ENCODE data around the gene PRICKLE1. TPM values are rescaled to one million over a fixed set of nuclear protein-coding genes. Genes with fewer than 3 reads are reported as not detected.

Gene PRICKLE1
- total and polyA plus RNA-seq, 2 experiments from 2014 or later: 7.7 to 51.7 TPM

DNA sequence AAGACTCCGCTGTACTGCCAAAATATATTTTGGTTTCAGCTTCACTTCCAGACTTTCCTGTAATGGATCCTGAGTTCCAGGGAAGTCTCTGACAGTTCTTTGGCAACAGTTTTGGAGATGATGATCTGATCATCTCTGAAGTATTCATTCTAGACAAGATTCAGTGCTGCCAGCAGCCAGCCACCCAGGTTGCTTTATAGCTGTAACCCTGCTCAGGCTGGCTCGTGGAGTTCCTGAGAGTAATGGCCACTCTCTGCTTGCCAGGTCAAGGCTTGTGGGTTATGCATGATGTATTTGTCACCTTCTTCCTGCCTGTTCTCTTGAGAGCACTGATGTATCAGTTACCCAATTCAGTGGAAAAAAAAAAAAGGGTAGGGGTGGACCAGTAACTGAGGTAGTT, 139.3 kb downstream of the PRICKLE1 start (continued):
- TF ChIP-seq, protein P1, sequence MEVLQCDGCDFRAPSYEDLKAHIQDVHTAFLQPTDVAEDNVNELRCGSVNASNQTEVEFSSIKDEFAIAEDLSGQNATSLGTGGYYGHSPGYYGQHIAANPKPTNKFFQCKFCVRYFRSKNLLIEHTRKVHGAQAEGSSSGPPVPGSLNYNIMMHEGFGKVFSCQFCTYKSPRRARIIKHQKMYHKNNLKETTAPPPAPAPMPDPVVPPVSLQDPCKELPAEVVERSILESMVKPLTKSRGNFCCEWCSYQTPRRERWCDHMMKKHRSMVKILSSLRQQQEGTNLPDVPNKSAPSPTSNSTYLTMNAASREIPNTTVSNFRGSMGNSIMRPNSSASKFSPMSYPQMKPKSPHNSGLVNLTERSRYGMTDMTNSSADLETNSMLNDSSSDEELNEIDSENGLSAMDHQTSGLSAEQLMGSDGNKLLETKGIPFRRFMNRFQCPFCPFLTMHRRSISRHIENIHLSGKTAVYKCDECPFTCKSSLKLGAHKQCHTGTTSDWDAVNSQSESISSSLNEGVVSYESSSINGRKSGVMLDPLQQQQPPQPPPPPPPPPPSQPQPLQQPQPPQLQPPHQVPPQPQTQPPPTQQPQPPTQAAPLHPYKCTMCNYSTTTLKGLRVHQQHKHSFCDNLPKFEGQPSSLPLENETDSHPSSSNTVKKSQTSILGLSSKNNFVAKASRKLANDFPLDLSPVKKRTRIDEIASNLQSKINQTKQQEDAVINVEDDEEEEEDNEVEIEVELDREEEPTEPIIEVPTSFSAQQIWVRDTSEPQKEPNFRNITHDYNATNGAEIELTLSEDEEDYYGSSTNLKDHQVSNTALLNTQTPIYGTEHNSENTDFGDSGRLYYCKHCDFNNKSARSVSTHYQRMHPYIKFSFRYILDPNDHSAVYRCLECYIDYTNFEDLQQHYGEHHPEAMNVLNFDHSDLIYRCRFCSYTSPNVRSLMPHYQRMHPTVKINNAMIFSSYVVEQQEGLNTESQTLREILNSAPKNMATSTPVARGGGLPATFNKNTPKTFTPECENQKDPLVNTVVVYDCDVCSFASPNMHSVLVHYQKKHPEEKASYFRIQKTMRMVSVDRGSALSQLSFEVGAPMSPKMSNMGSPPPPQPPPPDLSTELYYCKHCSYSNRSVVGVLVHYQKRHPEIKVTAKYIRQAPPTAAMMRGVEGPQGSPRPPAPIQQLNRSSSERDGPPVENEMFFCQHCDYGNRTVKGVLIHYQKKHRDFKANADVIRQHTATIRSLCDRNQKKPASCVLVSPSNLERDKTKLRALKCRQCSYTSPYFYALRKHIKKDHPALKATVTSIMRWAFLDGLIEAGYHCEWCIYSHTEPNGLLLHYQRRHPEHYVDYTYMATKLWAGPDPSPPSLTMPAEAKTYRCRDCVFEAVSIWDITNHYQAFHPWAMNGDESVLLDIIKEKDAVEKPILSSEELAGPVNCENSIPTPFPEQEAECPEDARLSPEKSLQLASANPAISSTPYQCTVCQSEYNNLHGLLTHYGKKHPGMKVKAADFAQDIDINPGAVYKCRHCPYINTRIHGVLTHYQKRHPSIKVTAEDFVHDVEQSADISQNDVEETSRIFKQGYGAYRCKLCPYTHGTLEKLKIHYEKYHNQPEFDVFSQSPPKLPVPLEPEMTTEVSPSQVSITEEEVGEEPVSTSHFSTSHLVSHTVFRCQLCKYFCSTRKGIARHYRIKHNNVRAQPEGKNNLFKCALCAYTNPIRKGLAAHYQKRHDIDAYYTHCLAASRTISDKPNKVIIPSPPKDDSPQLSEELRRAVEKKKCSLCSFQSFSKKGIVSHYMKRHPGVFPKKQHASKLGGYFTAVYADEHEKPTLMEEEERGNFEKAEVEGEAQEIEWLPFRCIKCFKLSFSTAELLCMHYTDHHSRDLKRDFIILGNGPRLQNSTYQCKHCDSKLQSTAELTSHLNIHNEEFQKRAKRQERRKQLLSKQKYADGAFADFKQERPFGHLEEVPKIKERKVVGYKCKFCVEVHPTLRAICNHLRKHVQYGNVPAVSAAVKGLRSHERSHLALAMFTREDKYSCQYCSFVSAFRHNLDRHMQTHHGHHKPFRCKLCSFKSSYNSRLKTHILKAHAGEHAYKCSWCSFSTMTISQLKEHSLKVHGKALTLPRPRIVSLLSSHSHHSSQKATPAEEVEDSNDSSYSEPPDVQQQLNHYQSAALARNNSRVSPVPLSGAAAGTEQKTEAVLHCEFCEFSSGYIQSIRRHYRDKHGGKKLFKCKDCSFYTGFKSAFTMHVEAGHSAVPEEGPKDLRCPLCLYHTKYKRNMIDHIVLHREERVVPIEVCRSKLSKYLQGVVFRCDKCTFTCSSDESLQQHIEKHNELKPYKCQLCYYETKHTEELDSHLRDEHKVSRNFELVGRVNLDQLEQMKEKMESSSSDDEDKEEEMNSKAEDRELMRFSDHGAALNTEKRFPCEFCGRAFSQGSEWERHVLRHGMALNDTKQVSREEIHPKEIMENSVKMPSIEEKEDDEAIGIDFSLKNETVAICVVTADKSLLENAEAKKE (CRISPR knock-in tag; IDR thresholded peaks at IDR 0.05): no peak
- TF ChIP-seq POLR2AphosphoS5 (IDR thresholded peaks at IDR 0.05; ENCODE audit: low read depth): no peak
- TF ChIP-seq ZNF114 (CRISPR knock-in tag; IDR thresholded peaks at IDR 0.05): no peak
- TF ChIP-seq, protein P2, sequence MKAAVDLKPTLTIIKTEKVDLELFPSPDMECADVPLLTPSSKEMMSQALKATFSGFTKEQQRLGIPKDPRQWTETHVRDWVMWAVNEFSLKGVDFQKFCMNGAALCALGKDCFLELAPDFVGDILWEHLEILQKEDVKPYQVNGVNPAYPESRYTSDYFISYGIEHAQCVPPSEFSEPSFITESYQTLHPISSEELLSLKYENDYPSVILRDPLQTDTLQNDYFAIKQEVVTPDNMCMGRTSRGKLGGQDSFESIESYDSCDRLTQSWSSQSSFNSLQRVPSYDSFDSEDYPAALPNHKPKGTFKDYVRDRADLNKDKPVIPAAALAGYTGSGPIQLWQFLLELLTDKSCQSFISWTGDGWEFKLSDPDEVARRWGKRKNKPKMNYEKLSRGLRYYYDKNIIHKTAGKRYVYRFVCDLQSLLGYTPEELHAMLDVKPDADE (IDR thresholded peaks at IDR 0.05): no peak
- no peak for TF ChIP-seq EZH2 (IDR thresholded peaks at IDR 0.05; ENCODE audit: low read depth, unreplicated experiment)

DNA sequence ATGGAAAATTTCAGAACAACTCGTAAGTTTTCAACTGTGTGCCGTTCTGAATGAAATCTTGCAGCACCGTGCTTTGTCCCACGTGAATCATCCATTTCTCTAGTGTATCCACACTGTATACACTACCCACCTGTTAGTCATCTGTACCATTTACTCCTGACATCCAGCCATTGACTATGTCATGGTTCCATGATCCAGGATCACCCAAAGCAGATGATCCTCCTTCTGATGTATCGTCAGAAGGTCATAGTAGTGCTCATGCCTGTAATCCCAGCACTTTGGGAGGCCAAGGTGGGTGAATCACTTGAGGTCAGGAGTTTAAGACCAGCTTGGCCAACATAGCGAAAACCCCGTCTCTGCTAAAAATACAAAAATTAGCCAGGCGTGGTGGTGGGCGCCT, 140.7 kb downstream of the PRICKLE1 start:
- H3K27ac ChIP-seq (ENCODE audit: low read depth): no peak overlapping the region; the same call in 1 of the 2 replicates
- 0 out of 2 replicates have a peak, but pooled peaks cover 5% of the 10 kb centered on the region for H3F3A ChIP-seq (replicated peaks; ENCODE audit: low read depth)

More for the DNA sequence above, 140.7 kb downstream of the PRICKLE1 start:
- H3K4me2 ChIP-seq: no peak overlapping the region
- H4K20me1 ChIP-seq (replicated peaks; ENCODE audit: insufficient read depth): no peaks in the 10 kb centered on the region
- Mint-ChIP-seq H3K4me1 (peaks cover 36% of the 10 kb centered on the region), H3K4me3 (no peak overlapping the region), H3K27me3 (ENCODE audit: insufficient read depth, low read depth, poor library complexity) (peaks cover 4% of the 10 kb centered on the region), H3K36me3 (ENCODE audit: low read depth) (peaks cover 54% of the 10 kb centered on the region), H3K9me3 (peaks cover 11% of the 10 kb centered on the region; the same call in 2 of the 3 replicates), H3K27ac (no peak overlapping the region)
- no peaks in the 10 kb centered on the region for H3K36me3 ChIP-seq (ENCODE audit: insufficient read depth)
- no peak overlapping the region for H3K4me3 ChIP-seq
- TF ChIP-seq EZH2phosphoT487 (IDR thresholded peaks at IDR 0.05; ENCODE audit: unreplicated experiment) (no peak), STAT1 (IDR thresholded peaks at IDR 0.05; ENCODE audit: unreplicated experiment) (no peak), JUNB (IDR thresholded peaks at IDR 0.05; ENCODE audit: unreplicated experiment) (no peak), POLR2AphosphoS5 (IDR thresholded peaks at IDR 0.05; ENCODE audit: low read depth) (no peak), EZH2 (IDR thresholded peaks at IDR 0.05; ENCODE audit: low read depth, unreplicated experiment) (no peak), CTCF (conservative IDR thresholded peaks at IDR 0.05; ENCODE audit: low read depth in 2 of 2) (no peak), NANOG (IDR thresholded peaks at IDR 0.05; ENCODE audit: borderline replicate concordance) (no peak)
- TF ChIP-seq, protein P2 (IDR thresholded peaks at IDR 0.05): no peak
- H3K9me2 ChIP-seq (ENCODE audit: insufficient read depth): peaks cover 4% of the 10 kb centered on the region; the same call in 1 of the 2 replicates
- no peaks in the 10 kb centered on the region for H3K79me2 ChIP-seq (replicated peaks; ENCODE audit: insufficient read depth)
- H3K27me3 ChIP-seq (ENCODE audit: insufficient read depth): no peaks in the 10 kb centered on the region
- H2AFZ ChIP-seq: no peak overlapping the region
- ATAC-seq: no peak
- H3K4me1 ChIP-seq (ENCODE audit: insufficient read depth): peaks cover 31% of the 10 kb centered on the region
- DNase-seq (ENCODE audit: low spot score): no peak
